SU-DHL-6 (cell line): Measurements from ENCODE around the gene C1QTNF1.

ENCODE experiments used
- EZH2phosphoT487 ChIP-seq: fragments of 200-600 bp; sonication (generic), shearing (Covaris generic); conservative IDR thresholded peaks from 2 replicates; pipeline ENCODE4 v1.6.1; 2018; ENCODE audit warnings: mild to moderate bottlenecking, antibody characterized with exemption, low read length, moderate library complexity, mixed read lengths
- TF ChIP-seq, protein P1 (sequence below): fragments of 200-600 bp; sonication (generic); IDR thresholded peaks from one replicate; pipeline ENCODE4 v1.5.1; 2017; ENCODE audit warnings: antibody characterized with exemption, mild to moderate bottlenecking, low read length, moderate library complexity; ENCODE audit not compliant: insufficient read depth, poor library complexity, severe bottlenecking

DNA sequence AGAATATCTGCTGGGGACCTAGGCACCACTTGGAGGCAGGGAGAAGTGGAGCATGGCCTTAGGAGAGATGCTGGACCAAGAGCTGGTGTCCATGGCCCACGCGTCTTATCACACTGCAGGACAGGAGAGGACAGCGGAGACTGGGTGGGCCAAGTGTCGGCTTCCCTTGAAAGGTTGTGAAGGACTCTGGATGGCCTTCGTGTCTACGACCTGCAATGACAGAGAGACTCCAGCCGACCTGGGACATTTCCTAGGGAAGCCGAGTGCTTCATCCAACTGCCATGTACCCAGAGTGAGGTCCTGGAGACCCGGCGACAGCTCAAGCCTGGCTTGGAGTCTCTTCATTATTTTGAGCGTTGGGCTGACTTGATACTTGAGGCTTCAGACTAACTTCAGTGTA, 20.5 kb downstream of the C1QTNF1 start:
- TF ChIP-seq, protein P1, sequence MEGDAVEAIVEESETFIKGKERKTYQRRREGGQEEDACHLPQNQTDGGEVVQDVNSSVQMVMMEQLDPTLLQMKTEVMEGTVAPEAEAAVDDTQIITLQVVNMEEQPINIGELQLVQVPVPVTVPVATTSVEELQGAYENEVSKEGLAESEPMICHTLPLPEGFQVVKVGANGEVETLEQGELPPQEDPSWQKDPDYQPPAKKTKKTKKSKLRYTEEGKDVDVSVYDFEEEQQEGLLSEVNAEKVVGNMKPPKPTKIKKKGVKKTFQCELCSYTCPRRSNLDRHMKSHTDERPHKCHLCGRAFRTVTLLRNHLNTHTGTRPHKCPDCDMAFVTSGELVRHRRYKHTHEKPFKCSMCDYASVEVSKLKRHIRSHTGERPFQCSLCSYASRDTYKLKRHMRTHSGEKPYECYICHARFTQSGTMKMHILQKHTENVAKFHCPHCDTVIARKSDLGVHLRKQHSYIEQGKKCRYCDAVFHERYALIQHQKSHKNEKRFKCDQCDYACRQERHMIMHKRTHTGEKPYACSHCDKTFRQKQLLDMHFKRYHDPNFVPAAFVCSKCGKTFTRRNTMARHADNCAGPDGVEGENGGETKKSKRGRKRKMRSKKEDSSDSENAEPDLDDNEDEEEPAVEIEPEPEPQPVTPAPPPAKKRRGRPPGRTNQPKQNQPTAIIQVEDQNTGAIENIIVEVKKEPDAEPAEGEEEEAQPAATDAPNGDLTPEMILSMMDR = no peak
- no peak for TF ChIP-seq EZH2phosphoT487
